ENCODE data around the gene HOMER2.
"Not testable (repeated sequence)": the region's sequence is repeated elsewhere in the genome, so short reads cannot be mapped to it uniquely, and the experiment has no call there.

Gene HOMER2

GRCh38 chr15:82923744-82924143 lies 28.8 kb downstream of the HOMER2 start:
- DNase-seq: no peak

GRCh38 chr15:82922737-82923136 lies 29.8 kb downstream of the HOMER2 start:
- DNase-seq: no peak

- DNase-seq: no peak
Observed at GRCh38 chr15:82921939-82922338, 30.6 kb downstream of the HOMER2 start.

GRCh38 chr15:82921242-82921641 lies 31.3 kb downstream of the HOMER2 start:
- no peak for DNase-seq

- DNase-seq: no peak
Observed at GRCh38 chr15:82919231-82919886, 33.2 kb downstream of the HOMER2 start.

GRCh38 chr15:82918607-82919230 lies 33.8 kb downstream of the HOMER2 start:
- DNase-seq: no peak

GRCh38 chr15:82918162-82918561 lies 34.4 kb downstream of the HOMER2 start:
- no peak for DNase-seq

GRCh38 chr15:82917249-82917648 lies 35.3 kb downstream of the HOMER2 start:
- DNase-seq: no peak

GRCh38 chr15:82916161-82916952 lies 36.2 kb downstream of the HOMER2 start:
- DNase-seq: no peak

GRCh38 chr15:82914396-82914795 lies 38.1 kb downstream of the HOMER2 start:
- DNase-seq: no peak

- DNase-seq: no peak
Observed at GRCh38 chr15:82911458-82911857, 41.1 kb downstream of the HOMER2 start.

GRCh38 chr15:82910721-82911120 lies 41.8 kb downstream of the HOMER2 start:
- DNase-seq: no peak

GRCh38 chr15:82909080-82909815 lies 43.3 kb downstream of the HOMER2 start:
- DNase-seq: no peak

GRCh38 chr15:82907350-82907749 lies 45.2 kb downstream of the HOMER2 start:
- no peak for DNase-seq

GRCh38 chr15:82904574-82904973 lies 47.9 kb downstream of the HOMER2 start:
- DNase-seq: no peak

GRCh38 chr15:82903511-82903910 lies 49.0 kb downstream of the HOMER2 start:
- DNase-seq: no peak

- DNase-seq: no peak
Observed at GRCh38 chr15:82901114-82901805, 51.3 kb downstream of the HOMER2 start.

GRCh38 chr15:82900511-82901060 lies 51.9 kb downstream of the HOMER2 start:
- no peak for DNase-seq

GRCh38 chr15:82898961-82899360 lies 53.6 kb downstream of the HOMER2 start:
- DNase-seq: no peak

- no peak for DNase-seq
Observed at GRCh38 chr15:82895983-82896382, 56.5 kb downstream of the HOMER2 start.

GRCh38 chr15:82894971-82895520 lies 57.5 kb downstream of the HOMER2 start:
- DNase-seq: no peak

GRCh38 chr15:82893473-82893872 lies 59.0 kb downstream of the HOMER2 start:
- not testable (repeated sequence) for DNase-seq
